Subcutaneous abdominal adipose tissue (tissue), 5 donors: ENCODE data around the gene SPDYE2B.
"Not testable (repeated sequence)": the region's sequence is repeated elsewhere in the genome, so short reads cannot be mapped to it uniquely, and the experiment has no call there.

Source experiments
- H3K27ac ChIP-seq: one replicate; pipeline ENCODE4 v1.7.0; 2013; ENCODE audit warnings: low read depth, mild to moderate bottlenecking, inconsistent platforms, low read length, moderate library complexity
- H3K27me3 ChIP-seq, 5 donors: one replicate each; pipeline ENCODE4 v1.7.0; 2013; ENCODE audit warnings: low read length in 5 of 5, inconsistent platforms in 1 of 5; ENCODE audit not compliant: control insufficient read depth in 5 of 5, insufficient read depth in 4 of 5
- H3K36me3 ChIP-seq, 5 donors: one replicate each; pipeline ENCODE4 v1.7.0; 2013; ENCODE audit warnings: low read length in 5 of 5; ENCODE audit not compliant: control insufficient read depth in 5 of 5, insufficient read depth in 5 of 5
- H3K4me1 ChIP-seq, 5 donors: one replicate each; pipeline ENCODE4 v1.7.0; 2013; ENCODE audit warnings: low read length in 5 of 5, mild to moderate bottlenecking in 3 of 5, moderate library complexity in 1 of 5; ENCODE audit not compliant: control insufficient read depth in 5 of 5, insufficient read depth in 5 of 5
- H3K4me3 ChIP-seq, 5 donors: one replicate each; pipeline ENCODE4 v1.7.0; 2013; ENCODE audit warnings: low read length in 5 of 5, low read depth in 1 of 5
- H3K9ac ChIP-seq, 5 donors: one replicate each; pipeline ENCODE4 v1.7.0; 2013; ENCODE audit warnings: low read length in 5 of 5, mild to moderate bottlenecking in 4 of 5, moderate library complexity in 3 of 5
- H3K9me3 ChIP-seq, 5 donors: one replicate each; pipeline ENCODE4 v1.7.0; 2013; ENCODE audit warnings: low read length in 5 of 5; ENCODE audit not compliant: control insufficient read depth in 5 of 5
- donor health status: healthy.
- donor health status: healthy.
- donor health status: healthy.
- donor health status: healthy.
- donor health status: healthy.

SPDYE2B gene

GRCh38 chr7:102698962-102699750, 49.0 kb downstream of the SPDYE2B start:
- H3K4me1 ChIP-seq, H3K36me3 ChIP-seq, H3K9me3 ChIP-seq, H3K9ac ChIP-seq, H3K27me3 ChIP-seq, H3K27ac ChIP-seq, H3K4me3 ChIP-seq: not testable (repeated sequence)
